Jurkat, Clone E6-1 (cell line): ENCODE data around the gene ABHD18.
A peak's percentile ranks its signal among the peaks of the same experiment; 100 is the strongest.
"Not testable (repeated sequence)": the region's sequence is repeated elsewhere in the genome, so short reads cannot be mapped to it uniquely, and the experiment has no call there.

Experiments used
- DNase-seq: peaks from one replicate; pipeline ENCODE4 v3.0.0-alpha.2; 2011; ENCODE audit warnings: low read depth, low spot score
- H3K4me3 ChIP-seq: 2 replicates; pipeline ENCODE4 v1.5.1; 2011; ENCODE audit warnings: mild to moderate bottlenecking, low read length, control low read depth, moderate library complexity

The ABHD18 gene

GRCh38 chr4:127982445-127982844 is 17.2 kb downstream of the ABHD18 start:
- no peak overlapping the region for H3K4me3 ChIP-seq
- DNase-seq: no peak

DNA sequence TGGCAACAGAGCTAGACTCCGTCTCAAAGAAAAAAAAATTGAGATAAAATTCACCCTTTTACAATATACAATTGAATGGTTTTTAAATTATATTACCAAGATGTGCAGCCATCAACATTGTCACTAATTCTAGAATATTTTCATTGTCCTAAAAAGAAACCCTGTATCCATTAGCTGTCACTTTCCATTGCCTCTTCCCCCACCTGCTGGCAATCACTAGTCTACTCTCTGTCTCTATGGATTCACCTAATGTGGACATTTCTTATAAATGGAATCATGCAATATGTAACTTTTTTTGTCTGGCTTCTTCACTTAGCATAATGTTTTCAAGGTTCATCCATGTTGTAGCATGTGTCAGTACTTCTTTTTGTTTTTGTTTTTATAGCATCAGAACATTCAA is 20.8 kb downstream of the ABHD18 start:
- no peak overlapping the region for H3K4me3 ChIP-seq
- no peak for DNase-seq

GRCh38 chr4:127988638-127989037 is 23.4 kb downstream of the ABHD18 start:
- DNase-seq: no peak
- H3K4me3 ChIP-seq: no peak overlapping the region

DNA sequence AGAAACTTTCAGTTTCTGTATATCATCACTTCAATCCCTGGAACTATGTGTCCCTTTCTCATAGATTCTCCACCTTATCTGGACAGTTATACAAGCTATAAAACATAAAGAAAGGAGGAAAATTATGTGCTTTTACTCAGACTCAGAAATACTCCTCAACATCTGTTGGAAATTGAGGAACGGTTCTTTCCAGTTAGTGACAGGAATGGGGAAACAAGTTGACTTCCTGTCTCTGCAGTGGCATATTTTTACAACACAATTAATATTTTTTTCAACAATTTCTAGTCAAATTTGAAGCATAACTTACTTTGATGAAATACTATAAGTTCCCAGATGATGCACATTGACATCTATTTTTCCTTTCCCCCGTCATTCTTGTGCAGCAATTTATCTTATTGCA is 27.9 kb downstream of the ABHD18 start:
- DNase-seq: no peak

DNA sequence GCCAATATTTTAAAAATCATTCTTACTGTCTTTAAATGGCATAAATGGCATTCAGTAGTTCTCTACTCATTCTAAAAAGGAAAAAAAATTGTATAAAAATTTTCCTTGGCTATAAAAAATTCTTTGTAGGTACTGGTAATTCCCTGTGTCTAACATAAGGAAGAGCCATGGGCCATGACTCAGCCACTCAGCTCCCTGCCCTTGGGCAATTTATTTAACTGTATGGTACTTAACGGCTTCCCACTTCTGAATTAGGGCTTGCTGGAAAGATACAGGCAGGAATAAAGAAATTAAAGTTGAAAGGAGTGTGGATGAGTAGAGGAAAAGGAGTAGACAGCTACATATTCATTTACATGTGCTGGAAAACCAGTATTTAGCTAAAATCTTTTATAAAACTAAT is 30.6 kb downstream of the ABHD18 start:
- H3K4me3 ChIP-seq: no peak overlapping the region
- DNase-seq: no peak

More for the DNA sequence above, 27.9 kb downstream of the ABHD18 start:
- H3K4me3 ChIP-seq: no peak overlapping the region

DNA sequence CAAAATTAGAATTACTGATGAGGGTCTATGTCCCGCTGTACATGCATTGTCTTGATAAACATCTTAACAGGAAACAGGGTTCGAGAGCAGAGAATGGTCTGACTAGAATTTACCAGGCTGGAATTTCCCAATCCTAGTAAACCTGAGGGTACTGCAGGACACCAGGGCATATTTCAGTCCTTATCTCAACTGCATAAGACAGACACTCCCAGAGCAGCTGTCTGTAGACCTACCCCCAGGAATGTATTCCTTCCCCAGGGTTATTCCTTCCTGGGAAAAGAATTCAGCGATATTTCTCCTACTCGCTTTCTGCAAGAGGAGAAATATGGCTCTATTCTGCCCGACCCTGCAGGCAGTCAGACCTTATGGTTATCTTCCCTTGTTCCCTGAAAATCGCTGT is 31.3 kb downstream of the ABHD18 start:
- DNase-seq, H3K4me3 ChIP-seq: not testable (repeated sequence)

DNA sequence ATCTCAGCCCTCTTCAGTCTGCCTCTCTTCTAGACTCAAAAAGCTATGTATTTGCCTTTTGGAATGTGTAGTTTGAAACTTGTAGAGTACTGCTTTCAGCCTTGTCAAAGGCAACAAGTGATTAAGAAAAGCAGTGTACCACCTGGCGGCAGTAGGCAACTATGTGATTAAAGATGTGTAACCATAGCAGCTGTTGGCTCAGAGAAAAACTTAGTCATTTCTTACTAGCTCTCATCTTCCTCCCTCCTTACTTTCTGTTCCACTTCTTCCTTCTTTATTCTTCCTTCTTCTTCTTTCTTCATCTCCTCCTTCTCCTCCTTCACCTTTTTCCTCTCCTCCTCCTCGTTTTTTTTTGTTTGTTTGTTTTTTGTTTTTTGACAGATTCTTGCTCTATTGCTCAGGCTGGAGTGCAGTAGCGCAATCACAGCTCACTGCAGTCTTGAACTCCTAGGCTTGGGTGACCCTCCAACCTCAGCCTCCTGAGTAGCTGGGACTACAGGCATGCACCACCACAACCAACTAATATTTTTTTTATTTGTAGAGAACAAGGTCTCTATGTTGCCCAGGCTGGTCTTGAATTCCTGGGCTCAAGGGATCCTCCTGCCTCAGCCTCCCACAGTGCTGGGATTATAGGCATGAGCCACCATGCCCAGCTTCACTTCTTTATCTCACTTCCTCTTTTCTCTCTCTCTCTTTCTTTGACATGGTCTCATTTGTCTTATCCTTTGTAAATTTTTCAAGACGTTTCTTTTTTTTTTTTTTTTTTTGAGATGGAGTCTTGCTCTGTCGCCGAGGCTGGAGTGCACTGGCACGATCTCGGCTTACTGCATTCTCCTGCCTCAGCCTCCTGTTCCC is 32.6 kb downstream of the ABHD18 start:
- peak; percentile 40 for DNase-seq
- no peak overlapping the region for H3K4me3 ChIP-seq

- H3K4me3 ChIP-seq: no peak overlapping the region
- no peak for DNase-seq
Measured at GRCh38 chr4:128006592-128006991, 41.4 kb downstream of the ABHD18 start.

DNA sequence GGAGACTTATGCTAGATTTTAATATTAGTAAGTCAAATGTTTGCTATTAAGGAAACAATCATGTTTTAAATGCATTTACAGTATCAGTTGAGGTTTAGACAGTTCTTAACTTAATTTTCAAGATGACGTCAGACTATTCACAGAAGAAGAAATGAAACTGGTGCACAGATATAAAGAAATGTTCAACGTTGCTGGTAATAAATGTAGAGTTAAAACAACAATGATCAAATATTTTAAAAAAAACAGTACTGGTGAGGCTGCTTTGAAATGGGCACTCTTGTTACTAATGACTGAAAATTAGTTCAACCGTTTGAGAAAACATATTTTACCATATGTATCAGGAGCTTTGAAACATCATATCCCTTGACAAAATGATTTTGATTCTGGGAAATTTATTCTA is 44.2 kb downstream of the ABHD18 start:
- H3K4me3 ChIP-seq: no peak overlapping the region
- DNase-seq: no peak

DNA sequence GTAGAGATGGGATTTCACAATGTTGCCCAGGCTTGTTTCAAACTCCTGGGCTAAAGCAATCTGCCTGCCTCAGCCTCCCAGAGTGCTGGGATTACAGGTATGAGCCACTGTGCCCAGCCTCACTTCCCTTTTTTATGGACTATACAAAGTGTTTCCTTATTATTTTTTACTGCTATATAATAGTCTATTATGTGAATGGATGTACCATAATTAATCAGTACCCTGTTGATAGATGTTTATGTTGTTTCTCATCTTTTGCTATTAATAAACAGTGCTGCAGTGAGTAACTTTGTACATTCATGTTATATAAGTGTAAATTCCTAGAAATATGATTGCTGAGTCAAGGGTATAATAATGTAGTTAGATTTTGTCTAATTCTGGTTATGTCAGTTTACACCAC is 60.1 kb downstream of the ABHD18 start:
- DNase-seq: no peak
- H3K4me3 ChIP-seq: no peak overlapping the region

DNA sequence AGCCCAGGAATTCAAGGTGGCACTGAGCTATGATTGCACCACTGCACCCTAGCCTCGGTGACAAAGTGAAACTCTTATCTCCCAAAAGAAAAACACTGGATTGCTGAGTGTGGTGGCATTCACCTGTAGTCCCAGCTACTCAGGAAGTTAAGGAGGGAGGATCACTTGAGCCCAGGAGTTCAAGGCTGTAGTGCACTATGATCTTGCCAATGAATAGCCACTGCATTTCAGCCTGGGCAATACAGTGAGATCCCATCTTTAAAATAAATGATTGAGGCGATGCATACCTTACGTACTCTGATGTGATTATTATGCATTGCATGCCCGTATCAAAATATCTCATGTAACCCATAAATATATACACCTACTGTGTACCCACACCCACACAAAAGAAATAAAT is 64.7 kb downstream of the ABHD18 start:
- no peak for DNase-seq
- no peak overlapping the region for H3K4me3 ChIP-seq

DNA sequence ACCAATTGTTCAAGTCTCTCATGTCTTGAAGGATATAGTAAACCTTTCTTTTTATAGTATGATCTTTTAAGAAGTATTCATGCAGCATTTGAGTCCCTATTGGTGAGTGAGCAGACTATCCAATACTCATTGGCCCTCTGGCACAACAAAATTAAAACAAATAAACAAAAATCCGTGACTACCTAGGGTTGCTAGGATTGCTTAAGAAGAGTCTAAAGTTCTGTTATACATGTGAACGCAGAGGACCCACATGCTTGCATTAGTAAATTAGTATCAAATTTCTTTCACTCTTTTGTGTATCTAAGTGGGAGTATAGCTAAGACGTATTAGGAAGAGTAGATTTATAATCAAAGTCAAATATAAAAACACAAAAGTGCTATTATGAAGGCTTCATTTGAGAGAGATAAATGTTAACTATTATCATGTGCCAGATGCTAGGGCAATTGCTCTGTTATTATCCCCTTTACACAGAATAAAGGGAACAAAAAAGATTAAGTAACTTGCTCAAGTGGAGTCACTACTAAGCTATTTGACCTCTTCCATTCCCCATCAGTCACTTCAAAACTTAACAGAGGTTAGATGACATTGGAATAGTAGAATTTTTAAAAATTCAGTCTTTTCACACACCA is 66.7 kb downstream of the ABHD18 start:
- H3K4me3 ChIP-seq: no peak overlapping the region
- no peak for DNase-seq

DNA sequence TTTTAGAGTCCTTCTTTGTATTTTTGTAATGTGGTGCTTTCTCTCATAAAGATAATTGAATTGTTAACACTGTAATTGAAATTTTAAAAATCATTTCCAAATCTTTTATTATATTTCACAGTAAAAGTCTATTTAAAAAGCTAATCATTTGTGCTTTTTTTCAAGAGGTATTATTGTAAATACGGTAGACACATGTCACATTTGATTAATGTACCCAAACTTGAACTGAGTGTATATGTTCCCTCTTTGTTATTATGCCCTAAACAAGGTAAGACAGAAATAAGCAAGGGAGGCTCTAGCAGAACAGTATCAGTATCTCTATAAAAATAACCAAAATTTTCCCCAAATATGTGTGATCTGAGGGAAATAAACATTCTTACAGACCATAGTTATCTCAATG is 74.4 kb downstream of the ABHD18 start:
- H3K4me3 ChIP-seq: no peak overlapping the region
- DNase-seq: no peak

DNA sequence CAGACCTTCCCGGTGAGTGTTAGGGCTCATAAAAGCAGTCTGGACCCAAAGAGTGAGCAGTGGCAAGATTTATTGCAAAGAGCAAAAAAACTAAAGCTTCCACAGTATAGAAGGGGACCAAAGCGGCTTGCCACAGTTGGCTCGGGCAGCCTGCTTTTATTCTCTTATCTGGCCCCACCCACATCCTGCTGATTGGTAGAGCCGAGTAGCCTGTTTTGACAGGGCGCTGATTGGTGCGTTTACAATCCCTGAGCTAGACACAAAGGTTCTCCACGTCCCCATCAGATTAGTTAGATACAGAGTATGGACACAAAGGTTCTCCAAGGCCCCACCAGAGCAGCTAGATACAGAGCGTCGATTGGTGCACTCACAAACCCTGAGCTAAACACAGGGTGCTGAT is 81.8 kb downstream of the ABHD18 start:
- H3K4me3 ChIP-seq, DNase-seq: not testable (repeated sequence)

- not testable (repeated sequence) for H3K4me3 ChIP-seq, DNase-seq
Measured at GRCh38 chr4:128047514-128047913, 82.3 kb downstream of the ABHD18 start.

DNA sequence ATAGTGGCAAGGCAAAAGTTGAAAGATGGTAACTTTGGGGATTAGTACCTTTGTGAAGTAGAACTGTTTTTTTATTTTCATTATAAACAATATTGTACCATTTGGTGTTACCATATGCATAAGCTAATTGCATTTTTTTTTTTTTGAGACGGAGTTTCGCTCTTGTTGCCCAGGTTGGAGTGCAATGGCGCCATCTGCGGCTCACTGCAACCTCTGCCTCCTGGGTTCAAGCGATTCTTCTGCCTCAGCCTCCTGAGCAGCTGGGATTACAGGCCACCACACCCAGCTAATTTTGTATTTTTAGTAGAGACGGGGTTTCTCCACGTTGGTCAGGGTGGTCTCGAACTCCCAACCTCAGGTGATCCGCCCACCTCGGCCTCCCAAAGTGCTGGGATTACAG is 86.0 kb downstream of the ABHD18 start:
- DNase-seq, H3K4me3 ChIP-seq: not testable (repeated sequence)

DNA sequence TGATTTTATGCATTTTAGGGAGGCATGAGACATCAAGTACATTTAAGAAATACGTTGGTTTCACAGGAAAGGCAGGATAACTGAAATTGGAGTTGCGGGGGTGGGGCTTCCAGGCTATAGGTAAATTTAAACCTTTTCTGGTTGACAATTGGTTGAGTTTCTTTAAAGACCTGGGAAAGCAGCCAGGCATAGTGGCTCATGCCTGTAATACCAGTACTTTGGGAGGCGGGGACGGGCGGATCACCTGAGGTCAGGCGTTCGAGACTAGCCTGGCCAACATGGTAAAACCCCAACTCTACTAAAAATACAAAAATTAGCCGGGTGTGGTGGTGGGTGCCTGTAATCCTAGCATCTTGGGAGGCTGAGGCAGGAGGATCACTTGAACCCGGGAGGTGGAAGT is 89.7 kb downstream of the ABHD18 start:
- H3K4me3 ChIP-seq, DNase-seq: not testable (repeated sequence)

DNA sequence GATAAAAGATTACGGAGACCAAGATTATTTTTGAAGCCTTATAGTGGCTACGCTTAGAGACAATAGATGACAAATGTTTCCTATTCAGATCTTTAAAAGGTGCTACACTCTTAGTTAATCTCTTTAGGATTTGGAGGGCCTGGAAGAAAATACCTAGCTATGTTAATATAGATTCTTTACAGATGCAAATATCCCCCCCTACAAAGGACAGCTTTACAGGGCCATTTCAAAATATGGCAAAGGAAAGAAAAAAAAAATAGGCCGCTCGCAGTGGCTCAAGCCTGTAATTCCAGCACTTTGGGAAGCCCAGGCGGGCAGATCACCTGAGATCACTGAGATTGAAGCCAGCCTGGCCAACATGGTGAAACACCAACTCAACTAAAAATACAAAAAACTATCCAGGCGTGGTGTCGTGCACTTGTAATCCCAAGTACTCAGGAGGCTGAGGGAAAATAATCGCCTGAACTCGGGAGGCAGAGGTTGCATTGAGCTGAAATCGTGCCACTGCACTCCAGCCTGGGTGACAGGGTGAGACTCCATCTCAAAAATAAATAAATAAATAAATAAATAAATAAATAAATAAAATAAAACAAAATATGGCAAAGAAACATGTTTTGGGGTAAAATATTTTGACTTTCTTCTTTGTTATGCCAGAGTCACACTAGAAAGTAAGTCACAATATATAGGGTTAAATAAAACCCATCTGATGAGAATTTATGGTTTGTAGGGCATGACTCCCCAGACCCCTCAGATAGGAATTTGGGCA is 90.4 kb downstream of the ABHD18 start:
- not testable (repeated sequence) for DNase-seq, H3K4me3 ChIP-seq

DNA sequence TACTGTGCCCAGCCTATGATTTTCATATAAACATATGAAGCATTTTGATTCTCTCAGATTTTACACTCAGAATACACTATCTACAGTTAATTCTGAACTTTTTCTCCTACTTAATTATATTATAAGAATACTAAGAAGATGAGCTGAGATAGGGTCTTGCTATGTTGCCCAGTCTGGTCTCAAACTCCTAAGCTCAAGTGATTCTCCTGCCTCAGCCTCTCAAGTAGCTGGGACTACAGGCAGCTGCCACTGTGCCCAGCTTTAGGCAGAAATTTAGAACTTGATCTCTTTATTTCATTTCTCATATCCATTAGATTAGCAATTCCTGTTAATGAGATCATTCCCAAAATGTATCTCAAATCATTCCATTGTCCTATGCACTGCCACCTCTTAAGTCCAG is 91.2 kb downstream of the ABHD18 start:
- no peak overlapping the region for H3K4me3 ChIP-seq
- no peak for DNase-seq

- DNase-seq: no peak
- peak overlapping the region; percentile 72 for H3K4me3 ChIP-seq
Measured at GRCh38 chr4:128060121-128060698, 95.0 kb downstream of the ABHD18 start.
